Left ventricle myocardium inferior (tissue), 1 donor: ENCODE data around the gene PRKCZ. TPM values are rescaled to one million over a fixed set of nuclear protein-coding genes. Genes with fewer than 3 reads are reported as not detected.

Source experiments
- DNase-seq: peaks from one replicate; pipeline ENCODE4 v3.0.0-alpha.2; 2020
- H3K27ac ChIP-seq: fragments of 200-600 bp; replicated peaks from 2 replicates; pipeline ENCODE4 v1.8.0; 2021
- H3K27me3 ChIP-seq: fragments of 200-600 bp; 2 replicates; pipeline ENCODE4 v1.8.0; 2021; ENCODE audit warnings: low read depth
- H3K36me3 ChIP-seq: fragments of 200-600 bp; 2 replicates; pipeline ENCODE4 v1.8.0; 2021
- H3K4me1 ChIP-seq: fragments of 200-600 bp; 2 replicates; pipeline ENCODE4 v1.8.0; 2021
- H3K4me3 ChIP-seq: fragments of 200-600 bp; 2 replicates; pipeline ENCODE4 v1.8.0; 2021; ENCODE audit warnings: mild to moderate bottlenecking, moderate library complexity
- H3K9me3 ChIP-seq: fragments of 200-600 bp; replicated peaks from 2 replicates; pipeline ENCODE4 v1.8.0; 2021
- CTCF ChIP-seq: fragments of 200-600 bp; IDR thresholded peaks from 2 replicates; pipeline ENCODE4 v1.8.0; 2021; ENCODE audit warnings: antibody characterized with exemption, mild to moderate bottlenecking, borderline replicate concordance
- intact Hi-C: fragments of 100-400 bp; cut with micrococcal nuclease; formaldehyde crosslinking; loops from one replicate; pipeline ENCODE4 v1.11.0; 2022
- total RNA-seq: library from RNA; stranded (reverse); fragmentation: NEBNext Ultra II Directional; extraction: Animal tissue kit (Norgen Biotek cat#: 25700); gene quantifications from one replicate; pipeline ENCODE4 v1.2.1, GENCODE V29; 2021
- donor health status: DM: no; HTN: yes; CAD: no; lungs with severe emphysema.

The PRKCZ gene
- total RNA-seq, 1 donor from 2014 or later = 19.1 TPM

GRCh38 chr1:2124446-2125198 is 74.4 kb downstream of the PRKCZ start:
- no peaks in the 10 kb centered on the region for H3K36me3 ChIP-seq
- peaks cover 17% of the 10 kb centered on the region for H3K4me1 ChIP-seq
- no peak for TF ChIP-seq CTCF
- no peak overlapping the region for H3K27ac ChIP-seq
- intact Hi-C loops = no loop called here
- peaks cover 6% of the 10 kb centered on the region for H3K27me3 ChIP-seq
- peaks cover 3% of the 10 kb centered on the region for H3K9me3 ChIP-seq
- H3K4me3 ChIP-seq = no peak overlapping the region
- DNase-seq = peak; percentile 4

- intact Hi-C loops = no loop called here
- no peak overlapping the region for H3K4me3 ChIP-seq
- no peak overlapping the region for H3K27ac ChIP-seq
- H3K36me3 ChIP-seq = no peaks in the 10 kb centered on the region
- peaks cover 17% of the 10 kb centered on the region for H3K4me1 ChIP-seq
- H3K27me3 ChIP-seq = peaks cover 6% of the 10 kb centered on the region
- no peak for TF ChIP-seq CTCF
- no peaks in the 10 kb centered on the region for H3K9me3 ChIP-seq
- DNase-seq = peak; percentile 12
Measured at GRCh38 chr1:2125350-2126211, 75.4 kb downstream of the PRKCZ start.

GRCh38 chr1:2126331-2127186 is 76.3 kb downstream of the PRKCZ start:
- TF ChIP-seq CTCF = no peak
- no peaks in the 10 kb centered on the region for H3K36me3 ChIP-seq
- intact Hi-C loops = no loop called here
- peaks cover 17% of the 10 kb centered on the region for H3K4me1 ChIP-seq
- H3K27ac ChIP-seq = no peak overlapping the region
- peaks cover 6% of the 10 kb centered on the region for H3K27me3 ChIP-seq
- peak; percentile 13 for DNase-seq
- peak overlapping the region; percentile 29 for H3K4me3 ChIP-seq
- no peaks in the 10 kb centered on the region for H3K9me3 ChIP-seq

GRCh38 chr1:2127187-2128145 is 77.3 kb downstream of the PRKCZ start:
- TF ChIP-seq CTCF = no peak
- Histone ChIP-seq H3K4me3 (peak overlapping the region; percentile 29), H3K27me3 (peaks cover 6% of the 10 kb centered on the region), H3K36me3 (no peaks in the 10 kb centered on the region), H3K27ac (peak overlapping the region; percentile 30), H3K4me1 (peaks cover 24% of the 10 kb centered on the region), H3K9me3 (no peaks in the 10 kb centered on the region)
- DNase-seq = peak; percentile 49
- intact Hi-C loops = no loop called here
